Caco-2 (cell line): ENCODE results near the gene NRXN3. TPM values are rescaled to one million over a fixed set of nuclear protein-coding genes. Genes with fewer than 3 reads are reported as not detected.

Experiments
- BruUV-seq: library from RNA; stranded (reverse); fragments of 400-500 nt; replicated peaks from 2 replicates; lab custom pipeline; 2021; lab: Mats Ljungman, UMichigan
- CTCF ChIA-PET: fragments of 300-600 bp; sonication (Branson Sonifier 250); formaldehyde crosslinking; loops from one replicate; lab custom pipeline; 2022; ENCODE audit warnings: antibody characterized with exemption; lab: Charles Lee
- POLR2A ChIA-PET: fragments of 300-600 bp; sonication (Branson Sonifier 250); formaldehyde crosslinking; loops from one replicate; lab custom pipeline; 2022; ENCODE audit warnings: antibody characterized with exemption; lab: Charles Lee
- DNase-seq, 2 experiments: peaks; one replicate each; pipeline versions ENCODE4 v3.0.0 to v3.0.0-alpha.2; 2020 to 2022
- H3K27me3 ChIP-seq: replicated peaks from 2 replicates; pipeline ENCODE4 v1.6.0; 2011; ENCODE audit warnings: low read length; ENCODE audit not compliant: control insufficient read depth, insufficient read depth
- H3K36me3 ChIP-seq: 2 replicates; pipeline ENCODE4 v1.5.1; 2011; ENCODE audit warnings: low read length; ENCODE audit not compliant: control insufficient read depth, insufficient read depth
- H3K4me1 ChIP-seq: fragments of 250-450 bp; sonication (Bioruptor Pico); 2 replicates; pipeline ENCODE4 v1.5.1; 2020; ENCODE audit warnings: mild to moderate bottlenecking
- H3K4me3 ChIP-seq: 2 replicates; pipeline ENCODE4 v1.5.1; 2011; ENCODE audit warnings: low read depth, mild to moderate bottlenecking, control low read depth, low read length
- H3K9me3 ChIP-seq: fragments of 250-450 bp; sonication (Bioruptor Pico); 2 replicates; pipeline ENCODE4 v1.5.1; 2020; ENCODE audit warnings: mild to moderate bottlenecking, moderate library complexity
- H3K27ac Mint-ChIP-seq: one replicate; pipeline ENCODE4 v1.8.0; 2022; ENCODE audit warnings: mixed read lengths; ENCODE audit not compliant: unreplicated experiment
- H3K27me3 Mint-ChIP-seq: one replicate; pipeline ENCODE4 v1.8.0; 2022; ENCODE audit warnings: mixed read lengths; ENCODE audit not compliant: insufficient read depth, unreplicated experiment
- H3K36me3 Mint-ChIP-seq: one replicate; pipeline ENCODE4 v1.8.0; 2022; ENCODE audit warnings: mild to moderate bottlenecking, mixed read lengths; ENCODE audit not compliant: insufficient read depth, unreplicated experiment
- H3K4me1 Mint-ChIP-seq: one replicate; pipeline ENCODE4 v1.8.0; 2022; ENCODE audit warnings: low read depth, mixed read lengths; ENCODE audit not compliant: unreplicated experiment
- H3K4me3 Mint-ChIP-seq: one replicate; pipeline ENCODE4 v1.8.0; 2022; ENCODE audit warnings: mild to moderate bottlenecking, moderate library complexity, mixed read lengths; ENCODE audit not compliant: unreplicated experiment
- H3K9me3 Mint-ChIP-seq: one replicate; pipeline ENCODE4 v1.8.0; 2022; ENCODE audit warnings: mixed read lengths; ENCODE audit not compliant: unreplicated experiment
- CTCF ChIP-seq, 2 experiments: fragments of 200-600 bp in 1 of 2; IDR thresholded peaks; 1 replicate in 1 of 2; 2 replicates in 1 of 2; pipeline versions ENCODE4 v1.5.1 to v1.8.0; 2011 to 2022; ENCODE audit warnings: antibody characterized with exemption in 1 of 2, control low read depth in 1 of 2, inconsistent platforms in 1 of 2, low read depth in 1 of 2, low read length in 1 of 2, mild to moderate bottlenecking in 1 of 2, moderate library complexity in 1 of 2; ENCODE audit not compliant: insufficient read depth in 1 of 2, severe bottlenecking in 1 of 2, unreplicated experiment in 1 of 2
- intact Hi-C: fragments of 100-400 bp; cut with micrococcal nuclease; formaldehyde crosslinking; loops from one replicate; pipeline ENCODE4 v1.10.0; 2022; ENCODE audit not compliant: unreplicated experiment
- total RNA-seq: library from RNA; stranded (reverse); gene quantifications from 2 replicates; pipeline ENCODE4 v1.2.3, GENCODE V29; 2022

The NRXN3 gene
- total RNA-seq, 1 experiment from 2014 or later, result 12.4 TPM

- Histone ChIP-seq H3K36me3 (no peaks in the 10 kb centered on the region), H3K4me3 (no peak overlapping the region), H3K4me1 (no peaks in the 10 kb centered on the region), H3K9me3 (no peaks in the 10 kb centered on the region), H3K27me3 (no peaks in the 10 kb centered on the region)
- POLR2A ChIA-PET, result no interaction called here
- Mint-ChIP-seq H3K9me3 (no peaks in the 10 kb centered on the region), H3K4me3 (no peak overlapping the region), H3K4me1 (no peaks in the 10 kb centered on the region), H3K36me3 (no peaks in the 10 kb centered on the region), H3K27ac (no peak overlapping the region), H3K27me3 (no peaks in the 10 kb centered on the region)
- intact Hi-C loops, result no loop called here
- no peak for DNase-seq
- CTCF ChIA-PET, result no interaction called here
- BruUV-seq, result no TSS peak
- TF ChIP-seq CTCF (IDR thresholded peaks at IDR 0.05; ENCODE audit: insufficient read depth in 1 of 2, low read depth in 1 of 2, low read length in 1 of 2, severe bottlenecking in 1 of 2, unreplicated experiment in 1 of 2), result no peak
Observed at GRCh38 chr14:79834868-79835267, 1664.7 kb downstream of the NRXN3 start.

- no peak for TF ChIP-seq CTCF (IDR thresholded peaks at IDR 0.05; ENCODE audit: insufficient read depth in 1 of 2, low read depth in 1 of 2, low read length in 1 of 2, severe bottlenecking in 1 of 2, unreplicated experiment in 1 of 2)
- H3K36me3 Mint-ChIP-seq, result no peaks in the 10 kb centered on the region
- H3K4me3 ChIP-seq, result no peak overlapping the region
- intact Hi-C loops, result no loop called here
- H3K27me3 Mint-ChIP-seq, result no peaks in the 10 kb centered on the region
- no peaks in the 10 kb centered on the region for H3K9me3 ChIP-seq
- H3K4me1 Mint-ChIP-seq, result no peaks in the 10 kb centered on the region
- CTCF ChIA-PET, result no interaction called here
- H3K27me3 ChIP-seq, result no peaks in the 10 kb centered on the region
- no peak for DNase-seq
- no peaks in the 10 kb centered on the region for H3K9me3 Mint-ChIP-seq
- BruUV-seq, result no TSS peak
- H3K36me3 ChIP-seq, result no peaks in the 10 kb centered on the region
- no peaks in the 10 kb centered on the region for H3K4me1 ChIP-seq
- no peak overlapping the region for H3K27ac Mint-ChIP-seq
- H3K4me3 Mint-ChIP-seq, result no peak overlapping the region
- POLR2A ChIA-PET, result no interaction called here
Observed at GRCh38 chr14:79836577-79836976, 1666.4 kb downstream of the NRXN3 start.

- TF ChIP-seq CTCF (IDR thresholded peaks at IDR 0.05; ENCODE audit: insufficient read depth in 1 of 2, low read depth in 1 of 2, low read length in 1 of 2, severe bottlenecking in 1 of 2, unreplicated experiment in 1 of 2), result no peak
- Mint-ChIP-seq H3K36me3 (no peaks in the 10 kb centered on the region), H3K4me3 (no peak overlapping the region), H3K27ac (no peak overlapping the region), H3K9me3 (no peaks in the 10 kb centered on the region), H3K4me1 (no peaks in the 10 kb centered on the region), H3K27me3 (no peaks in the 10 kb centered on the region)
- BruUV-seq, result no TSS peak
- POLR2A ChIA-PET, result no interaction called here
- Histone ChIP-seq H3K4me3 (no peak overlapping the region), H3K36me3 (no peaks in the 10 kb centered on the region), H3K27me3 (no peaks in the 10 kb centered on the region), H3K4me1 (no peaks in the 10 kb centered on the region), H3K9me3 (no peaks in the 10 kb centered on the region)
- no peak for DNase-seq
- CTCF ChIA-PET, result no interaction called here
- intact Hi-C loops, result no loop called here
Observed at GRCh38 chr14:79837699-79838098, 1667.5 kb downstream of the NRXN3 start.
